Activated CD4-positive, alpha-beta T cell treated with anti-CD3 and anti-CD28 coated beads, Interleukin-2, amount 50 U/mL, for 48 hours (primary cell): ENCODE results near the gene MGARP.

Experiments used
- DNase-seq, 2 experiments: peaks; one replicate each; pipeline ENCODE4 v3.0.0-alpha.2; 2020

The MGARP gene

DNA sequence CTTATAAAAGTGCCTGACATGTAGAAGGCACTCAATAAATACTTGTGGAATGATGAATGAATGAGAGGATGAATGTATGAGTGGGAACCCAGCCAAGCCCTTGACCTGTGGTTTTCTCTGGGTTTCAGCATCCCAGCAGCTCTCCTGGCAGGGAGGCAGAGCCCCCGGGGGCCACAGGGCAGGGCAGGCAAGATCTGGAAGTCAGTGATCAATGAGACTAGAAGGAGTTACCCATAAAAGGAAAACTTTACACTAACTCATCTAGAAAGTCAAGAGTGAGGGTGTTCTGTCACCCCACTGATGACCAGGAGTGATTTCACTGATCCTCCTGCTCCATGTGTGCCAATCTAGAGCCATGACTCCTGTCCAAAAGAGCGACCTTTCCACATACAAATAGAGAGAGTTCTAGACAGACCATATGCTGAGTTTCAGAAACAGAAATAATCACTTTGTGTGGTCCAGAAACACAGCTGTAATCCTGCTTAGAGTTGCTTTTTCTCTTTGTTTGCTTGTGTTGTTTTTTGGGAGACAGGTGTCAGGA is 37.4 kb downstream of the MGARP start:
- no peak for DNase-seq

DNA sequence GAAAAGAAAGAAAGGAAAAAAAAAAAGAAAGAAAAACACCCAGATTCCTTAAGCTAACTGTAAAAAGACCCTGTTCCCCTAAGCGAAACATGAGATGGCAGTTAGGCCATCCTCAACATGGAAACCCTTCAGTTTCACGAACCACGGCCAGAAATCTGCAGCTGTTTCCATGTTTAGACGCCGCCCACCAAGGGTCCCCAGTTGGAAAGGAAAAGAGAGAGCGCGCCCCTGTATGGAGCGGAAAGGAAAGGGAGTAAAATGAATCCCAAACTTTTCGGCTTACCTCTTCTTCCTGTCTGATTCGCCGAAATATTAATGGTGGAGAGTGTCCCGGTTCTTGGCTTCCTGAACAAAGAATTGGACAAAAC is 38.3 kb downstream of the MGARP start:
- no peak for DNase-seq

DNA sequence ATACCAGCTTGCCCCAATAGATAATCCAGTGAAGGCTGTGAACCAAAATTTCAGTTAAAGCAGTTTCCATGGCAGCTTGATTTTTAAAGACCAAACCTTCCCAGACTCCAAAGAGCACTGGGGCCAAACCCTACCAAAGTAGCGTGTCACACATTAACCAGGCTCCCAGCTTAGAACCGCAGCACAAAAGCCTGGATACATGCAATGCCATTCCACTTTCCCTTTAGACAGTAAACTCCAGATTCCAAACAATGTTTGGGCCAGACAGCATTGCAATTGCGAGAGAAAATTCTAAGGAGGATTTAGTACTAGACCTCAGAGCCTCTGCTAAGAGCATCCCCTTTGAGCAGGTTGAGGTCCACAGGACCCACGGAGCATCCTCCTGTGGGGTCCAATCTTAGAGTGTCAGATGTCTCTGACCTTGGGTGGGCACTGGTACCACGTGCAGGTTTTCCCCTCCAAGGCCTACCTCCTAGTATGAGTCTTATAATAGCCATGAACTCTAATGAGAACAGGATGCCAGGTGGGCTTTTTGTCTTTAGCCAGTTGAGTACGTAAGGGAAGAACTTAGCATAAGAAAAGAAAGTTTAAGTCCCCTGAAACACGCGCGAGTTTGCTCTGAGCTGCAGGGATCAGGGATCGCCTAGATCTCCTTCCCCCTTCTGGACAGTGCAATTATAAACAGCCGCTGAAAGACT is 38.8 kb downstream of the MGARP start:
- no peak for DNase-seq

DNA sequence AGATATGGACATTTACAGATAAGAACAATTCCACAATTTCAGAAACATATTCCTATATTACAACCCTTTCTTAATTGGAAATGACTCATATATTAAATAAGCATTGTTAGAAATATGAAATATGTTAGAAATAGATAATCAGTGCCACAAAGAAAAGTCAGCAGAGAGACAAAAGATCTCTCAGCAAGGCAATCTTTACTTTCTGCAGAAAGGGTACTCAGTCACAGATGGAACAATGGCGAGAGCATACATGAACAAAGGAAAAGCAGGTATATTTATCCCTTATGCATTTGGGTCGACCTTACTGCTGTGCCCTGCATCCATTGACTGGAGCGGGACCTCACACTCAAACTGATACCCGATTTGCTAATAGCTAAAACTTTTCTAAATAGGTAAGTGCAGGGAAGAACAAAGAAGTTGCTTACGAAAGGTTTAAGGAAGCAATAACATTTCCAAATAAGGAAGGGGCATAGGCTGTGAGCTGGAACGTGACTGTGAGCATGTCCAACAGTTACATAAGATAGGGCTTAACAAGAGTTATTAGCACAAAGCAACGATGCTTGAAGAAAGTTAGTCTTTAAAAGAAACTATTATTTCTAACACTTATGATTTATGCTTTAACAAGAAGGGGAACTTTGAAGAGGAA is 40.8 kb downstream of the MGARP start:
- DNase-seq = no peak

DNA sequence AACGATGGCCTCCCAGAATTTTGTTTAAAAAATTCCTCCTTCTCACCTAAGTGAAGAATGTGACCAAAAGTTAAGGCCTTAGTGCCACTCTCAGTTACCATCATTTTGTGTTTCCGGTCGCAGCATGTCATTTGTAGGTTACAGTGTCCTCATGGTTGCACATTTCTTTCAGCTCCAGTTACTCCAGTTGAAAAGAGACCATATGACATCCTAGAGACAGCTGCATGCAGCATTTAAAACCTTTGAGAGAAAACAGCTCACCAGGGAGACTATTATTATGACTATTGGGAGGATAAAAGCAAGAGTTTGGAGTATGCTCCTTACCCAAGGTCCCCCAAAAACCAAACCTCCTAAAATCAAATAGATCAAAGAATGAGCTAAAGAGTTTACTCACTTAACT is 45.8 kb downstream of the MGARP start:
- no peak for DNase-seq

GRCh38 chr4:139229534-139230039 is 50.4 kb downstream of the MGARP start:
- DNase-seq = no peak

GRCh38 chr4:139227729-139228404 is 52.2 kb downstream of the MGARP start:
- no peak for DNase-seq

DNA sequence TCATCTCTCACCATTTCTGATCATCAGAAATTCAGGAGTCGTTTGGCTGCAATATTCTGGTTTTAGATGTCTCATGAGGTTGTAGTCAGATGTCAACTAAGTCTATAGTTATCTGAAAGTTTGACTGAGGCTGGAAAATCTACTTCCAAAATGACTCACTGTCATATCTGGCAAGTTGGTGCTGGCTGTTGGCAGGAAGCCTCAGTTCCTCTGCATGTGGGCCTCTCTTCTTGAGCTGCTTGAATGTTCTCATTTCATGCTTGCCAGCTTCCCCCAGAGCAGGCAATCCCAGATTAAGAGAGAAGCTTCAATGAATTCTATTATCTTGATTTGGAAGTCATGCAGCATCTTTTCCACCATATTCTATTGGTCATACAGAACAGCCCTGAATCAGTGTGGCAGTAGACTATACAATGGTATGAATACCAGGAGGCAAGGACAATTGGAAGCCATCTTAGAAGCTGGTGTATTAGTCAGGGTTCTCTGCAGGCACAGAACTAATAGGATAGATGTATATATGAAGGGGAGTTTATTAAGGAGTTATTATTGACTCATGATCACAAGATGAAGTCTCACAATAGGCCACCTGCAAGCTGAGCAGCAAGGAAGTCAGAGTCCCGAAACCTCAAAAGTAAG is 56.2 kb downstream of the MGARP start:
- peak; percentile 17 to 26 for DNase-seq

GRCh38 chr4:139222215-139222614 is 57.8 kb downstream of the MGARP start:
- no peak for DNase-seq

DNA sequence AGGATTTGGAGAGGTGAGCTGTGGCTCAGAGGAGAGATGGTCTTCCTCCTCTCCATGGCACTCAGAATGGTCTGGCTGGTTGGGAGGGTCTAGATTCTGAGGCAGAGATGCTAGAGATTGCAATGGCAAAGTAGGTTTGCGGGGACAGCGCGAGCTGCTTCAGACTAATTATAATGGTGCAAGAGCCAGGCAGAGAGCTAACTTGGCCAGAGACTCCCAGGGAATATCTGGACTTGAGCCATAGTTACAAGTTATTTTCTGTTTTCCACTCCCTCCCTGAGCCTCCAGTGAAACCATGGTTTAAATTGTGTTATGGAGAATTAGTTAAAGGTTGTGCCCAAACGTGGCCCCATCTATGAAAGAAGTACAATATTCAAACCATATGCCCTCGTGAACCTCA is 58.3 kb downstream of the MGARP start:
- no peak for DNase-seq

DNA sequence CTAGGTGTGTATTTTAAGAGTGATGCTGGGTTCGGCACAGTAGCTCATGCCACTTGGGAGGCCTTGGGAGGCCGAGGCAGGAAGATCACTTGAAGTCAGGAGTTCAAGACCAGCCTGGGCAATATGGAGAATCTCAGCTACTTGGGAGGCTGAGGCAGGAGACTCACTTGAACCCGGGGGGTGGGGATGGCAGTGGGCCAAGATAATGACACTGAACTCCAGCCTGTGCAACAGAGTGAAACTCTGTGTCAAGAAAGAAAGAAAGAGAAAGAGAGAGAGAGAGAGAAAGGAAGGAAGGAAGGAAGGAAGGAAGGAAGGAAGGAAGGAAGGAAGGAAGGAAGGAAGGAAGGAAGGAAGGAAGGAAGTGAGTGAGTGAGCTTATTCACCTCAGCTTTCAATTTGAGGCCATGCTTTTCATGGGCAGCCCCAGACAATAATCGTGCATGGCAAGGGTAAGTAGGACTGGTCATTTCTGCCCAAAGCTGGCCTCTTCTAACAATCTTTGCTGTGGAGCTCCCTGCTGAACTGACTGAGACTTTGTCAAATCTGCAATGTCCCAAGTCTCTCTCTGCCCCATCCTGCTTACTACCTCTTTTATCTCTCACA is 60.5 kb downstream of the MGARP start:
- DNase-seq = no peak
